Pulmonary artery endothelial cell (primary cell): ENCODE data around the gene FBXL17. TPM values are rescaled to one million over a fixed set of nuclear protein-coding genes. Genes with fewer than 3 reads are reported as not detected.

Source experiments
- DNase-seq: peaks from one replicate; pipeline ENCODE4 v3.0.0-alpha.2; 2011; ENCODE audit warnings: low read depth, low spot score
- total RNA-seq: library from RNA; depleted of rRNA; stranded (reverse); fragments of >200 nt; gene quantifications from 2 replicates; pipeline ENCODE4 v1.2.3, GENCODE V29; 2014

FBXL17 gene
- total RNA-seq, 1 donor from 2014 or later, result 4.6 TPM

DNA sequence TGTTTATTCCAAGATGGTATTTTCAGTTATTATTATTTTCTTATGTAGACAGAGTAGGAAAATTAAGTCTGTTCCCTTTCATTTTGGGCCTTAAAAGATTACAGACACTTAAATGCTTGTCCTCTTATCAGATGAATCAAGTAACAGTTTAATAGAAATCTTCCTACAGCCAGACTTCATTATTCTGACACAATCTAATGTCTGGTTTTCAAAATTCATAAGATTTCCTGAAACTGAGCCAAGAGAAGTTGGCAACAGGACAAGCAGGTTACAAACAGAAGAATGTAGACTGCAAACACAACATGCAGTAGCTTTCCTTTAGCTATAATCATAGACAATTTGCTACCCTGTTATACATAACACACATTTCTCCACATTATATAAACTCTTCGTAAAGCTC, 130.5 kb downstream of the FBXL17 start:
- peak; percentile 15 for DNase-seq

DNA sequence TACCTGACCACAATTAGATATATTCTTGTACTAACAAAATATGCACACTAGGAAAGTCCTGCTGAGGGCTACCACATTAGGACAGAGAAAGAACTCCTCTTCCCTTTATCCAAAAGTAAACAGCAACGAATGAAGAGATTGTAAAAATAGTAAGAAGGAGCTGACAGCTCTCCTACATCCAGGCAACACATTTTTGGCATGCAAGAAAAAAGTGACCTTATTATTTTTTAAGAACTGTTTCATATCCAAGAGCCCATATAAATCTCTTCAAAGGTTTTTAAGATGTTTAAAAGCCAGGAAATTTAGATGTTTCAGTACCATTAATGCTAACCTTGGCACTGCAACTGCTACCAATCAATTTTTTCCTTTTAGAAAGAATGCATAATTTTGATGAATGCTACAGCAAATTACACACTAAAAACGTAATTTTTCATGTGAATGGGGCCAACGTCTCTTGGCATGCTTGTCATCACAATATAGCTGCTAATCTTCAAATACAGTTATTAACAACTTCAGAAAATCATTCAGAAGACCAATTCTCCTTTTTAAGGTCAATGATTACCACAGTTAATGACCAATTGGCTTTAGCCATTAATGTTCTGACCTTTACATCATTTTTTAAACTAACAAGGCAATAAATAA, 132.0 kb downstream of the FBXL17 start:
- DNase-seq, result no peak

DNA sequence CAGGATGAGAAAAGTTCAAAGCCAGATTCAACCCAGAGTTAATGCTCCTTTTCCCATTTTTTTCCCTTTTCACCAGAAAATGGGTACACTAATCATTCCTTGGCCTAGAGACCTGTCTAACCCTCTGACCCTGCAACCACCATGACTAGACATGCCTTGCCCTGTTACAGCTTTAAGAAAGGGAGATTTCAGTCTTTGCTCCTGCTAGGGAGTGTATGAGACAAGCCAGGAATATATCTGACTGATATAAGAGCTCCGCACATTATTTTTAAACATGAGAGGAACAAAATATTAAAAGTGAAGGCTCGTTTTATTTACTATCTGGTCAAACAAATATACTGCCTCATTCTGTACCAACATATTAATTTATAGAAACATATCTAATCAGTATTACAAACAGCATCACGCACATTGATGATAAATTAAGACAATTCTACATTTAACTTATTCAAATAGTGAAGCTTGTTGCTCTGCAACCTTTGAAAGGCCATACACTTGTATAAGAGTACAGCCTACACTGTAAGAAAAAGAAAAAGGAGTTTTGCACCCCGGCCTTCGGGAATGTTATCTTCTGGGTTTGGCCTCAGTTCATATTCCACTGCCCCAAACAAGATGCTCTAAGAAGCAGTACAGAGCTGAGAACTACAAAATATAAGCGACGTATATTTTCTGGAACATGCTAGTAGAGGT, 132.7 kb downstream of the FBXL17 start:
- no peak for DNase-seq

DNA sequence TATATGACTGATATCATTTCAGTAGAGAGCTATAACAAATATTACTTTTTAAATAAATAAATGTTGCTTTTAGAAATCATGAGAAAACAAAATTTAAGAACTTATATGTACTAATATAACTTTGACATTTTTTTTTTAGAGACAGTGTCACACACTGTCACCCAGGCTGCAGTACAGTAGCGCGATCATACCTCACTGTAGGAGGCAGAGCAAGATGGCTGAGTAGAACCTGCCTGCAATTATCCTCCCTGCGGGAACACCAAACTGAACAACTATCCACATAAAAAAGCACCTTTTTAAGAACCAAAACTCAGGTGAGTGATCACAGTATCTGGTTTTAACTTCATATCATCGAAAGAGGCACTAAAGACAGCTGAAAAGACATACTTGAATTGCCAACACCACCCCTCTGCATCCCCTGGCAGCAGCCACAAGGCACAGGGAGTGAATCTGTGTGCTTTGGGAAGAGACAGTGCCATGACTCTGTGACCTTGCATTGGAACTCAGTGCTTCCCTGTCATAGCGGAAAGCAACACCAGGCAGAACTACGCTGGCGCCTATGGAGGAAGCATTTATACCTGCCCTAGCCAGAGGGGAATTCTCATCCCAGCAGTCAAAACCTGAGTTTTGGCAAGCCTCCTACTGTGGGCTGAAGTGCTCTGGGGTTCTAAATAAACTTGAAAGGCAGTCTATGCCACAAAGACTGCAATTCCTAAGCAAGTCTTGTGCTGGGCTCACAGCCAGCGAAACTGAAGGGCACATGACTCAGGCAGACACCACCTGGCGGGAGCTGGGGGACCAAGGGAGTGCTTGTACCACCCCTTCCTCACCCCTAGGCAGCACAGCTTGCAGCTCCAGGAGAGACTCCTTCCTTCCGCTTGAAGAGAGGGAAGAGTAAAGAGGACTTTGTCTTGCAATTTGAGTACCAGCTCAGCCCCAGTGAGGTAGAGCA, 142.7 kb downstream of the FBXL17 start:
- no peak for DNase-seq

GRCh38 chr5:108238461-108238860, 143.4 kb downstream of the FBXL17 start:
- no peak for DNase-seq

GRCh38 chr5:108233617-108234155, 148.2 kb downstream of the FBXL17 start:
- no peak for DNase-seq

- no peak for DNase-seq
These were observed 149.1 kb downstream of the FBXL17 start for GRCh38 chr5:108232805-108233204.

- no peak for DNase-seq
These were observed 159.9 kb downstream of the FBXL17 start for GRCh38 chr5:108222011-108222410.

DNA sequence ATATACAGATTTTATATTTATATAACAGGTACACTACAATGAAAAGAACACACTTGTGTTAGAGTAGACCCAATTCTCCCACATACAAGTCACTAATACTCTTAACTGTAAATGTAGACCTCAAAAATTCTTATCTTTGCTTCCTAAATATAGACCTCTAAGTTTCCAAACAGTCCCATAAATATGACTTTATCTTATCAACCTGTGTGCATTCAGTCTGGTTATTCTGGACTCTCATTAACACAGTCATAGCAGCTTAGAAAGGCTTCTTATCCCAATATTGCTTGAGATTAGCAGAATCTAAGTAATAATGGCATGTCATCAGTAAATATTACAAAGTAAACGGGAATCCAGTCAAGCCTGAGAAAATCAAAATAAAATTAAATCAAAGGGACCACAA, 161.1 kb downstream of the FBXL17 start:
- DNase-seq, result no peak

DNA sequence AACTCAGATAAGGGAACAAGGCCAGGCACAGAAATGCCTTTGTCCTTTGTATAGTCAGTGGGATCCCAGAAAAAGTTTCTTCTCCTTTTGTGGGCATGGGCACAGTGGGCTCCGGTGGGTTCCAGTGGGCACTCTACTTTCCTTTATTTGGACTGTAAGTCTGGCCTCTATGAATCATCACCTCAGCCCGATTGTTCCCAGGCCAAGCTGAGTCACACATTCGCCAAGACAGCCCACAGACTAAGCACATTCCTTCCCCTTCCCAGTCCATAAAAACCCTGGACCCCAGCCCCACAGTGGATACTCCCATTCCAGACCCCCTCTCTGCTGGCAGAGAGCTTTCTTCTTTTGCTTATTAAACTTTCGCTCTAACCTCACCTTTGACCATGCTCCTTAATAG, 165.0 kb downstream of the FBXL17 start:
- no peak for DNase-seq

DNA sequence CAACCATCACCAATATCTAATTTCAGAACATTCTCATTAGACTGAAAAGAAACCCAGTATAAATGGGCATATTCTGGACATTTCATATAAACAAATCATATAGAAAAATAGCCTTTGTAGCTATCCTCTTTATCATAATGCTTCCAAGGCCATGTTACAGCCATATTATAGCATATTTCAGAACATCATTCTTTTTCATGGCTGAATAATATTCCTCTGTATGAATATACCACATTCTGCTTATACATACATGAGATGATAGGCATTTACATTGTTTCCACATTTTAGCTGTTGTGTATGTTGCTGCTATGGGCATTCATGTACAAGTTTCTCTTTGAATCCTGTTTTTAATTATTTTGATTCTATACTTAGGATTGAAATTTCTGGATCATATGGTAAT, 167.0 kb downstream of the FBXL17 start:
- DNase-seq, result no peak

DNA sequence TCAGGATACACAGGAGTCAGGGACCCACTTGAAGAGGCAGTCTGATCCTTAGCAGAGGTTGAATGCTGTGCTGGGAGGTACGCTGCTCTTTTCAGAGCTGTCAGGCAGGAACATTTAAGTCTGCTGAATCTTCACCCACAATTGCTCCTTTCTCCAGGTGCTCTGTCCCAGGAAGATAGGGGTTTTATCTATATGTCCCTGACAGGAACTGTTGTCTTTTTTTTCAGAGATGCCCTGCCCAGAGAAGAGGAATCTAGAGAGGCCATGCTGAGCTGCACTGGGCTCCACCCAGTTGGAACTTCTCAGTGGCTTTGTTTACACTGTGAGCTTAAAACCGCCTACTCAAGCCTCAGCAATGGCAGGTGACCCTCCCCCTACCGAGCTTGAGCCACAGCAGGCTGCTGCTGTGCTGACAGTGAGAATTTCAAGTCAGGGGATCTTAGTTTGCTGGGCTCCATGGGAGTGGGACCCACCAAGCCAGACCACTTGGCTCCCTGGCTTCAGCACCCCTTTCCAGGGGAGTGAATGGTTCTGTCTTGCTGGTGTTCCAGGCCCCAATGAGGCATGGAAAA, 169.0 kb downstream of the FBXL17 start:
- no peak for DNase-seq

DNA sequence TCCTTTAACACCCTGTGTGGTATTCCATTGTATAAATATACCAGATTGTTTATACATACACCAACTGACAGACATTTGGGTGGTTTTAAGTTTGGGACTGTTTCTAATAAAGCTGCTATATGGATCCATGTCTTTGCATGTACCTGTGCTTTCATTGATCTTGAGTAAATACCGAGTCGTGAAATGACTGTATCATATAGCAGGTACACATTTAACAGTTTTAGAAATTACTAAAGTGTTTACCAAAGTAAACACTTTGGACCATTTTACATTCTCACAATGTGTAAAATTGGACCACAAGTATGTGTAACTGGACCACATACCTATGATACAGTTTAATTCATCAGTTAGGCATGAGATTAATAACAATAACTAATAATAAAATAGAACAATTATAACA, 175.2 kb downstream of the FBXL17 start:
- DNase-seq, result no peak

DNA sequence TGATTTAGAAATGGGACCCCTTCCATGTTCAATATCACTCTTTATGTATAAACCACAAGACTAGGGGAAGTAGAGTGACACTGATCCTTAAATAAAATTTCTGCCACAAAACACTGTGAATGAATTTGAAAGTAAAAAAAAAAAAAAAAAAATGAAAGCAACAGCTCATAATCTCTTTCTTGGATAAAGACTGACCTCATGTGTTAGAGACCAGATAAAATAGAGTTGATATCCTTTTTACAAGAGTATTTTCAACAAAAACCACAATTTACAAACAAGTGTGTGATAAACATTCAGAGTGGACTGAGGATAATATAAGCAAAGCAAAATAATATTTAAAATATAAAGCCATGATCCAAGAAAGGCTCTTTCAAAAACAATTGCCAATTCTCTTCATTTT, 180.2 kb downstream of the FBXL17 start:
- no peak for DNase-seq

- no peak for DNase-seq
These were observed 185.6 kb downstream of the FBXL17 start for GRCh38 chr5:108196276-108196675.

- no peak for DNase-seq
These were observed 188.7 kb downstream of the FBXL17 start for GRCh38 chr5:108193021-108193795.

- DNase-seq, result no peak
These were observed 197.0 kb downstream of the FBXL17 start for GRCh38 chr5:108184940-108185339.

- DNase-seq, result no peak
These were observed 199.9 kb downstream of the FBXL17 start for GRCh38 chr5:108181975-108182374.

DNA sequence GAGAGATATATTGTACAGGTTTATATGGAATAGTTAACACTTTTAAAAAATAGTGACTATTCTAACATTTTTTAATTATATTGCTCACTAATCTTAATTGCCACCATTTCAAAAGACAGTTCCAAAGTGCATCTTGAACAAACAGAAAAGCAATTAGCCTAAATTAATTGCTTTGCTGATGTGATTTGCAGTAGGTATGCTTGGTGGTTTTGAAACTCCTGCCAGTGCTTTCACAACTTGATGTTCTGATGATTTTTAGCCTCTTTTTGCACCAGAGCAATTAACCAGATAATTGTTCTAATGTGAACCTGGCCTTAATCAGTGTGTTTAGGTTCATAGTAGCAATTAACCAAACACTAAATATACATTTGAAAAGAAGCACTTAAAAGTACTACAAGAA, 207.6 kb downstream of the FBXL17 start:
- no peak for DNase-seq

GRCh38 chr5:108171759-108172158, 210.1 kb downstream of the FBXL17 start:
- DNase-seq, result no peak

DNA sequence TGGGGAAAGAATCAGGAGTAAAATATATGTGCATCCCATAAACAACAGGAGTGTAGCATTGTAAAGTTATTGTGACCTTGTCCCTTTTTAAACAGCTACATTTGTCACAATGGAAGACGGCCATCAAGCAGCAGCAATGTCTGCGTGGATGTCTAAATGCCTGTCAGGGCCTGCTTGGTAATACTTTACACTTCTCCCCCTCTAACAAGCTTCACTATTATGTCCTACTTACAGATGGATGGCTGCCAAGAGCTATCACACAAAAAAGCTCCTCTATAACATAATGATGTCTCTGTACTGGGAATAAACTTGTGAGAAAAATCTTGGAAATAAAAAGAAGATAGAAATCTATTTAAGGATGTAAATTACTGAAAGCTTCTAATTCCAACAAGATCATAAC, 213.0 kb downstream of the FBXL17 start:
- DNase-seq, result no peak
